D721Med (cell line): ENCODE measurements around the gene EVC2.

Source experiments
- DNase-seq: peaks from one replicate; pipeline ENCODE4 v3.0.0; 2011; ENCODE audit warnings: low spot score; ENCODE audit not compliant: insufficient read length
- FAIRE-seq: peaks from 2 replicates; lab custom pipeline; 2011; peaks lifted over from hg19 to GRCh38; lab: Jason Lieb, UNC
- TF ChIP-seq, protein P1 (sequence below): IDR thresholded peaks from 2 replicates; pipeline ENCODE4 v1.5.1; 2012; ENCODE audit warnings: mild to moderate bottlenecking, control low read depth; ENCODE audit not compliant: insufficient read depth; ENCODE audit errors: missing control alignments

Gene EVC2

DNA sequence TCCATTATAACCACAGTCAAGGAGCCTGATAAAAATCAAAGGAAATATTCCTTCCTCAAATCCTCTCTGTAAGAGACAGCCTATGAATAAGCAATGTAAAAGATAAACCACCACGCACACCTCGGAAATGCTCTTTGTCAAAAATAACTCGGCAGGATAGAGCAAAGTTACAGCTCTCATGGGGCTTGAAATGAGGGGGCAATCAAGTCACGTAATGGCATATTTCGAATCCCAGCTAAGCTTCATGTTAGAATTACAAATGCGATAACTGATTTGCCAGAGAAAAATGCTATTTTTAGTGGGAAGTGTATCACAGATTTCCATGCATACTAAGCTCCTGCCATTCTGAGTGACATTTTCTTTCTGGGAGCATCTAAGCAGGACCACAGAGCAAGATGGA is 49.4 kb downstream of the EVC2 start:
- DNase-seq (no peak), FAIRE-seq (no peak)
- TF ChIP-seq, protein P1, sequence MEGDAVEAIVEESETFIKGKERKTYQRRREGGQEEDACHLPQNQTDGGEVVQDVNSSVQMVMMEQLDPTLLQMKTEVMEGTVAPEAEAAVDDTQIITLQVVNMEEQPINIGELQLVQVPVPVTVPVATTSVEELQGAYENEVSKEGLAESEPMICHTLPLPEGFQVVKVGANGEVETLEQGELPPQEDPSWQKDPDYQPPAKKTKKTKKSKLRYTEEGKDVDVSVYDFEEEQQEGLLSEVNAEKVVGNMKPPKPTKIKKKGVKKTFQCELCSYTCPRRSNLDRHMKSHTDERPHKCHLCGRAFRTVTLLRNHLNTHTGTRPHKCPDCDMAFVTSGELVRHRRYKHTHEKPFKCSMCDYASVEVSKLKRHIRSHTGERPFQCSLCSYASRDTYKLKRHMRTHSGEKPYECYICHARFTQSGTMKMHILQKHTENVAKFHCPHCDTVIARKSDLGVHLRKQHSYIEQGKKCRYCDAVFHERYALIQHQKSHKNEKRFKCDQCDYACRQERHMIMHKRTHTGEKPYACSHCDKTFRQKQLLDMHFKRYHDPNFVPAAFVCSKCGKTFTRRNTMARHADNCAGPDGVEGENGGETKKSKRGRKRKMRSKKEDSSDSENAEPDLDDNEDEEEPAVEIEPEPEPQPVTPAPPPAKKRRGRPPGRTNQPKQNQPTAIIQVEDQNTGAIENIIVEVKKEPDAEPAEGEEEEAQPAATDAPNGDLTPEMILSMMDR = no peak

DNA sequence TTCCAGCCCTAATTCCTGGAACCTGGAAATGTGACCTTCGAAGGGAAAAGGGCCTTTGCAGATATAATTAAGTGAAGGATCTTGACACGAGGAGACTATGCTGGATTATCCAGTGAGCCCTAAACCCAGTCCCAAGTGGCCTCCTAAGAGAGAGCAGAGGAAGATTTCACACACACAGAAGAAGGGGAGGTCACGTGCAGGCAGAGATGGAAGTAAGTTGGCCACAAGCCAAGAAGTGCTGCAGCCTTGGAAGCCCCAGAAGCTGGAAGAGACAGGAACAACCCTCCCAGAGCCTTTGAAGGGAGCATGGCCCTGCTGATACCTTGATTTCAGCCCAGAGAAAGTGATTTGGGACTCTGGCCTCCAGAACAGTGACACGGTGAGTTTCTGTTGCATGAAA is 51.9 kb downstream of the EVC2 start:
- TF ChIP-seq, protein P1 = no peak
- DNase-seq (no peak), FAIRE-seq (no peak)

DNA sequence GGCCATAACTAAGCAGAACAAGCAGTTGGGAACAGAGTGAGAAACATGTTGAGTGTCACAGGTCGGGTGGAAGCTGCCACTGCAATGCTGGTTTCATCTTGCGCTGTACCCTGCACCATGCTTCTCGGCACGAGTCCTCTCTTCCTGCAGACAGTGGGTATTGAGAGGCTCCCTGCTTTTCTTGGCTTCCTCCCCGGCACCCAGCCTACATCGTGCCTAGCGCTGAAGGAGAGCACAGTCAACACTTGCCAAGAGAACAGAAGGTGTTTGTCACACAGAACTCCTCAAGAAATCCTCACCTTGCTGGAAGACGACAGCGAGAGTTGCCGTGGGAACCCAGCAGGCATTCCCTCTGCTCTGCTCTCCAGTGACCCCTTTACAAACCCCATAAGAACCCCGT is 53.6 kb downstream of the EVC2 start:
- TF ChIP-seq, protein P1 = no peak
- FAIRE-seq (no peak), DNase-seq (no peak)

DNA sequence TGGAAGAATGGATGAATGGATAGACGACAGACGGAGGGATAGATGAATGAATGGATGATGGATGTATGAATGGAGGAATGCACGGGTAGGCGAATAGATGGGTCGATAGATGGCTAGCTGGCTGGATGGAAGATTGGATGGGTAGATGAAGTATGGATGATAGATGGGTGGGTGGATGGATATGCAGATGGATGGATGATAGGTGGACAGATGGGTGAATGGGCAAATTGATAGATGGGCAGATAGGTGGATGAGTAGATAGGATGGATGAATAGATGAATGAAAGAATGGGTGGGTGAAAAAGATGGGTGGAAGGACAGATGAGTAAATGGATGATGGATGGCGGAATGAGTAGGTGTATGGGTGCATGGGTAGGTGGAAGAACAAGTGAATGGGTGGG is 57.3 kb downstream of the EVC2 start:
- no peak for FAIRE-seq
- TF ChIP-seq, protein P1 = no peak
- DNase-seq = no peak

DNA sequence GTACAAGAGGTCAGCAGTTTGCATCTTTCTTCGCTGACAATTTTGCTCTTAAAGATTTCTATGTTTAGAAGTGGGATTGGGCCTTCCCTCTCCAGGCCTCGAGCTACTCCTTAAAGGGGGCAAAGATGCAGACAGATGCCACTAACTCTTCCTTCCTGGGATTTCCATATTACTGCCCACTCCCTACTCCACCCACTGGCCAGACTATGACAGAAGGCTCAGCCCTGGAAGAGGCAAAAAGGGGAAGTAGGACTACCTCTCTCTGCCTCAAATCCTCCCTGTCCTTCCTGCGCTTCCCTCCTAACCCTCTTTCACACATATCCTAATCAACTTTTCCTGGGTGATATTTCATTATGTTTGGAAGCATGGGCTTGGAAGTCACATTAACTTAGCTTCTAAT is 58.3 kb downstream of the EVC2 start:
- FAIRE-seq (no peak), DNase-seq (no peak)
- TF ChIP-seq, protein P1 = no peak

DNA sequence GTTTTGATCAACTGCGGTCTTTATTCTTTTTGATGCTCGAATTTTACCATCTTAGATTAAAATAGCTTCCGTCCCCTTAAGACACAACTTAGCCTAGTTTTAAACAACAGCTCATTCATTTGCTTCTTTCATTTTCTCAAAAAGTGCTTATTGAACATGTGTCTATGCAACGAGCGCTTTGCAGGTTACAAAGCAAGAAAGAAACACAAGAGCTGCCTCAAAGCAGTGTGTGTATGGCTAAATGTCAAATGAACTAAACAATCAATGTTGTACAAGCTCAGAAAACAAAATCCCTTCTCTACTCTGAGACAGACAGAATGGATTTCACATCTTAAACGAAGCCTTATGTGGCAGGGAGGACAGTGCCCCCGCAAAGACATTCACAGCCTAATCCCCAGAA is 61.0 kb downstream of the EVC2 start:
- DNase-seq = no peak
- TF ChIP-seq, protein P1 = no peak
- no peak for FAIRE-seq

DNA sequence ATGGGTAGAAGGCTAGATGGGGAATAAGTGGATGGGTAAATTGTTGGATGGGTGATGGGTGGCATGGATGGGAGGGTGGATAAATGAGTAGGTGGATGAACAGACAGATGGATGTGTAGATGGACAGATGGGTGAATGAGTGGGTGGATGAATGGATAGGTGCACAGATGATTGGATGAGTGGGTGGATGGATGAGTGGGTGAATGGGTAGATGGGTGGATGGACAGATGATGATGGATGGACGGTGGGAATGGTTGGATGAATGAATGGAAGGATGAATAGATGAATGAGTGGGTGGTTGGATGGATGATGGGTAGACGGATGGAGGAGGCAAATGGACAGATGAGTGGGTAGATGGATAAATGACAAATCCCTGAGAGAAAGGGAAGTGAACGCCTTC is 68.3 kb downstream of the EVC2 start:
- FAIRE-seq (no peak), DNase-seq (no peak)
- TF ChIP-seq, protein P1 = no peak
